SKM-1 (cell line): ENCODE measurements around the gene HELB.

Experiments used
- DNase-seq: peaks from one replicate; lab custom pipeline; 2025; ENCODE audit not compliant: unreplicated experiment; lab: John Stamatoyannopoulos, UW

Gene HELB

GRCh38 chr12:66354291-66354690, 52.0 kb downstream of the HELB start:
- no peak for DNase-seq

GRCh38 chr12:66359300-66359699, 57.0 kb downstream of the HELB start:
- no peak for DNase-seq

DNA sequence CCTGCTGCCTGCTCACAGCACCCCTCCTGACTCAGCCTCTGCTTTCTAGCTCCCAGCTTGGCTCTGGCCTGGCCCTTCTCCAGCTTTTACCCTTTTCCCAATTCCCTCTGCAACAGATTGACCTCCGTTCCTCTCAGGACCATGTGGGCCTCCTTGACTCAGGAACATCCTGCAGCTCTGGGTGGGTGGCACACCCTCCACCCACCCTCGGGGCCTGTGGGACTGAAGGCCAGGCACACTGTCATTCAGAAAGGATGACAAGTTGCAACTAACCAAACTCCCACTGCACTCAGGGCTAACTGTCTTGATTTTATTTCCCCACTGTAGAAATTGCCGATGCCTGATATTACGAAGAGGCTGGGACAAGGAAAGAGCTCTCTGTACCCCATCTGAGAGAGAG, 59.4 kb downstream of the HELB start:
- no peak for DNase-seq

- DNase-seq, result no peak
Observed at GRCh38 chr12:66365718-66366490, 63.6 kb downstream of the HELB start.

DNA sequence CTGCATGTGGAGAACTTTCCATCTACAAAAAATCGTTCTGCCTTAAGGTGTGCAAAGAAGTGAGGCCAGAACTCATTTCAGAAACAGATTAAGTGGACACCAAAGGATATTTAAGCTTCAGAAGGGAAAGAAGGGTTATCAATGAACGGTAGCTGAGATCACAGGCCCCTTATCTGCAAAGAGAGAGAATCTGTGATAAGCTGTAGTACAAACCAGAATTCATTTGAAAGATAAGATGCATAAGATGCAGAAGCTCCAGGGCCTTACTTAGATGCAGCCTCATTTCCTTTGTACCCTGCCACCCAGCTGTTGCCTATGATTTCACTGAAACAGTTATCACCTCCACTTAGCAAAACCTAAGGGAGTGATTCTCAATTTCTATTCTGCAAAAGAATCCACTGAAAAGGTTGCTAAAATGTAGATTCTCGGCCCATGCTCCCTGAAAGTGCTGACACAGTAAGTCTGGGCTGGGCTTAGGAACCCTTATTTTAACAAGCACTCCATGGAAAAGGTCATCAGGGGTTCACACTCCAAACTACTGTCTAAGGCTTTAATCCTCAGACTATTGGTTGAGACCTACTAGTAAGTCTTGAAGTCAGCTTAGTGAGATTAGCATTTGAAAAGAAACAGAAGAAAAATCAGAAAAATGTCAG, 64.8 kb downstream of the HELB start:
- DNase-seq, result no peak

GRCh38 chr12:66371982-66372381, 69.7 kb downstream of the HELB start:
- no peak for DNase-seq

GRCh38 chr12:66375560-66375959, 73.3 kb downstream of the HELB start:
- no peak for DNase-seq

DNA sequence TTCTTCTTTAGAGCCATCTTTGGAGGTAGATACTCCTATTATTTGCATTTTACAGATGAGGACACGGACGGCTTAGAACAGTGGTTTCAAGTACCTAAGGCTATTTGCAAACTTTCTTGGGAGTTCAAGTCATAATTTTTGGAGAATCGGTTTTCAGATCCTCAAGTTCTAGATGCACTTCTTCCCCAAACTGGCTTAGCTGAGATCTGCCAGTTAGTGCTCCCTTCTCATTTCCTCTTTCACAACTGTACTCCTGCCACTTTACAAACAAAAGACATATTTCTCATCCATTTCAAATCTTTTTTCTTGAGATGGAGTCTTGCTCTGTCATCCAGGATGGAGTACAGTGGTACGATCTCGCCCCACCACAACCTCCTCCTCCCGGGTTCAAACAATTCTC, 77.3 kb downstream of the HELB start:
- no peak for DNase-seq

DNA sequence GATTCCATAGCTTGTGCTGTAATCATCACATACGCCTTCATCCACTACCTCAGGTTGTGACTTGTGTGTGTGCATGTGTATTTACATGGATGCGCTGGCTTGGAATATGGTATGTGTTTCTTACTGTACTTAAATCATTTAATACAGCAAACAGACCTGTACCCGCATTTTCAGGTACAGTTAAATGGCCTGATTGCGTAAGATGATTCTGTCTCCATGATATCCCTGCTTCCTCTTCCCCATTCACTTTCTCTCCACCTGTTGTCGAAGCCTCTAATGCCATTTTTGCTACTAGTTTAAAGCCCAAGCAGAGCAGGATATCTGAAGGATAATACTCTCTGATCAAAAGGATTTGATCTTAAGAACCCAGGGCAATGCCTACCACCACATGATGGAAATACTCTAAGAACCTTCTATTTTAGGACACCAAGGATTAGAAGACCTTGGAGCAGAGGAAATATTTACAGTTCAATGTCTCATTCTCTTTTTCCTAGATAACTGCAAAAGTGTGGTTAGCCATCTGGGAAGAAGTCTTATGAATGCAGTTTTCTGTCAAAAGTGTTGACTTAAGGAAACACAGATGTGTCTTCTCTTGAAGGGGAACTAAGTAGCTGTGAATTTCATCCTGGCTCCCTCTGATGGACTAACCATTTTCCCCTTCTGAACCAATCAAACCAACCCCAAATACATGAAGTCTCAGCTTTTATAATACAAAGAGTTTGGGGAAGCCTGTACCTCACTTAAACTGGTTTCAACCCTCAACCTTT, 78.7 kb downstream of the HELB start:
- no peak for DNase-seq

GRCh38 chr12:66387117-66387516, 84.8 kb downstream of the HELB start:
- no peak for DNase-seq
